Esophagus mucosa (tissue), 1 donor: Measurements from ENCODE around the gene COPG1. TPM values are rescaled to one million over a fixed set of nuclear protein-coding genes. Genes with fewer than 3 reads are reported as not detected.

Experiments
- ATAC-seq: fragments of 200-7000 bp; cut with Tn5 transposase; one replicate; pipeline ENCODE4 v1.9.1; 2020
- total RNA-seq: library from RNA; stranded (reverse); gene quantifications from one replicate; pipeline ENCODE4 v1.2.4, GENCODE V29; 2023
- donor health status: DM: yes; HTN: yes; CAD: no.

The COPG1 gene
- total RNA-seq, 1 donor from 2014 or later, result 87.8 TPM

- ATAC-seq, result no peak
These were observed 66.5 kb downstream of the COPG1 start for GRCh38 chr3:129315998-129316247.

GRCh38 chr3:129316248-129317013 lies 67.0 kb downstream of the COPG1 start:
- peak; percentile 48 for ATAC-seq

- ATAC-seq, result no peak
These were observed 67.8 kb downstream of the COPG1 start for GRCh38 chr3:129317014-129317771.

- no peak for ATAC-seq
These were observed 68.4 kb downstream of the COPG1 start for GRCh38 chr3:129317848-129318247.

- no peak for ATAC-seq
These were observed 69.5 kb downstream of the COPG1 start for GRCh38 chr3:129318921-129319320.

GRCh38 chr3:129320261-129320660 lies 70.9 kb downstream of the COPG1 start:
- ATAC-seq, result no peak

- ATAC-seq, result no peak
These were observed 71.5 kb downstream of the COPG1 start for GRCh38 chr3:129320825-129321487.

GRCh38 chr3:129321887-129322286 lies 72.5 kb downstream of the COPG1 start:
- no peak for ATAC-seq

GRCh38 chr3:129323651-129324294 lies 74.4 kb downstream of the COPG1 start:
- ATAC-seq, result no peak

GRCh38 chr3:129324855-129325254 lies 75.4 kb downstream of the COPG1 start:
- no peak for ATAC-seq

GRCh38 chr3:129325383-129325782 lies 76.0 kb downstream of the COPG1 start:
- no peak for ATAC-seq

- no peak for ATAC-seq
These were observed 76.7 kb downstream of the COPG1 start for GRCh38 chr3:129326138-129326537.

GRCh38 chr3:129326595-129326994 lies 77.2 kb downstream of the COPG1 start:
- no peak for ATAC-seq

Other genes starting within 250 kb of the COPG1 start
- gene EFCC1, start 248.3 kb upstream of the COPG1 start, total RNA-seq, result 0.20 TPM
- gene GP9, start 188.8 kb upstream of the COPG1 start, total RNA-seq, result not detected
- 7.8 TPM for gene RAB43, start 127.8 kb upstream of the COPG1 start, total RNA-seq
- gene ISY1, start 88.5 kb upstream of the COPG1 start, total RNA-seq, result 24.9 TPM
- gene CNBP, start 65.7 kb upstream of the COPG1 start, total RNA-seq, result 236 TPM
- gene HMCES, start 29.3 kb downstream of the COPG1 start, total RNA-seq, result 37.2 TPM
- 0.04 TPM for gene EFCAB12, start 179.0 kb downstream of the COPG1 start, total RNA-seq
- gene MBD4, start 190.3 kb downstream of the COPG1 start, total RNA-seq, result 20.8 TPM
- gene IFT122, start 190.6 kb downstream of the COPG1 start, total RNA-seq, result 11.2 TPM